H9 (cell line): ENCODE data around the gene MRPS18A. TPM values are rescaled to one million over a fixed set of nuclear protein-coding genes. Genes with fewer than 3 reads are reported as not detected.

Experiments used
- DNase-seq: peaks from one replicate; pipeline ENCODE4 v3.0.0-alpha.2; 2017
- H2AFZ ChIP-seq: one replicate; pipeline ENCODE4 v1.6.1; 2013; ENCODE audit warnings: mild to moderate bottlenecking, low read length, control low read depth, moderate library complexity
- H2AK5ac ChIP-seq: 2 replicates; pipeline ENCODE4 v1.6.1; 2013; ENCODE audit warnings: low read length, control low read depth, mixed read lengths; ENCODE audit not compliant: insufficient read length
- H2BK120ac ChIP-seq: one replicate; pipeline ENCODE4 v1.6.1; 2013; ENCODE audit warnings: low read depth, mild to moderate bottlenecking, low read length, control low read depth, inconsistent platforms; ENCODE audit not compliant: poor library complexity, severe bottlenecking
- H2BK12ac ChIP-seq: 2 replicates; pipeline ENCODE4 v1.6.1; 2013; ENCODE audit warnings: low read length, control low read depth, mixed read lengths, low read depth; ENCODE audit not compliant: insufficient read length
- H2BK15ac ChIP-seq: 2 replicates; pipeline ENCODE4 v1.6.1; 2013; ENCODE audit warnings: low read depth, low read length, control low read depth
- H2BK20ac ChIP-seq: one replicate; pipeline ENCODE4 v1.6.1; 2013; ENCODE audit warnings: low read depth, mild to moderate bottlenecking, low read length, control low read depth, inconsistent platforms; ENCODE audit not compliant: poor library complexity, severe bottlenecking
- H2BK5ac ChIP-seq: 2 replicates; pipeline ENCODE4 v1.6.1; 2013; ENCODE audit warnings: low read length, control low read depth, mixed read lengths; ENCODE audit not compliant: insufficient read length
- H3K14ac ChIP-seq: 2 replicates; pipeline ENCODE4 v1.6.1; 2013; ENCODE audit warnings: low read length, control low read depth; ENCODE audit not compliant: insufficient read depth
- H3K18ac ChIP-seq: 2 replicates; pipeline ENCODE4 v1.6.1; 2013; ENCODE audit warnings: low read depth, mild to moderate bottlenecking, mixed read lengths, low read length, control low read depth; ENCODE audit not compliant: insufficient read length
- H3K23ac ChIP-seq: 2 replicates; pipeline ENCODE4 v1.6.1; 2013; ENCODE audit warnings: low read length, control low read depth, mixed read lengths, low read depth; ENCODE audit not compliant: insufficient read length
- H3K23me2 ChIP-seq: 2 replicates; pipeline ENCODE4 v1.6.1; 2013; ENCODE audit warnings: low read depth, mild to moderate bottlenecking, mixed read lengths, low read length, control low read depth; ENCODE audit not compliant: insufficient read length, poor library complexity, severe bottlenecking
- H3K27ac ChIP-seq: 2 replicates; pipeline ENCODE4 v1.5.1; 2013; ENCODE audit warnings: low read length, control low read depth, mixed read lengths, low read depth; ENCODE audit not compliant: insufficient read length
- H3K27me3 ChIP-seq: 2 replicates; pipeline ENCODE4 v1.6.1; 2013; ENCODE audit warnings: low read length, control low read depth, inconsistent platforms; ENCODE audit not compliant: insufficient read depth
- H3K4ac ChIP-seq: 2 replicates; pipeline ENCODE4 v1.6.1; 2013; ENCODE audit warnings: low read depth, mild to moderate bottlenecking, control low read depth, inconsistent platforms, low read length, moderate library complexity
- H3K4me1 ChIP-seq: 2 replicates; pipeline ENCODE4 v1.6.1; 2013; ENCODE audit warnings: low read length, control low read depth, inconsistent platforms; ENCODE audit not compliant: insufficient read depth
- H3K4me2 ChIP-seq: 2 replicates; pipeline ENCODE4 v1.6.1; 2013; ENCODE audit warnings: low read length, control low read depth, mixed read lengths; ENCODE audit not compliant: insufficient read length, insufficient read depth
- H3K56ac ChIP-seq: 2 replicates; pipeline ENCODE4 v1.6.1; 2013; ENCODE audit warnings: low read depth, mild to moderate bottlenecking, mixed read lengths, low read length, control low read depth; ENCODE audit not compliant: insufficient read length
- H3K79me1 ChIP-seq: 2 replicates; pipeline ENCODE4 v1.6.1; 2013; ENCODE audit warnings: low read depth, mild to moderate bottlenecking, moderate library complexity, low read length, control low read depth, inconsistent platforms; ENCODE audit not compliant: insufficient read depth, poor library complexity, severe bottlenecking
- H3K79me2 ChIP-seq: 2 replicates; pipeline ENCODE4 v1.6.1; 2013; ENCODE audit warnings: low read length, control low read depth, inconsistent platforms; ENCODE audit not compliant: insufficient read depth
- H3K9ac ChIP-seq: 2 replicates; pipeline ENCODE4 v1.6.1; 2013; ENCODE audit warnings: low read length, control low read depth, mixed read lengths; ENCODE audit not compliant: insufficient read length; ENCODE audit errors: extremely low read depth
- H3K9me3 ChIP-seq: one replicate; pipeline ENCODE4 v1.6.1; 2013; ENCODE audit warnings: low read depth, low read length, inconsistent platforms; ENCODE audit not compliant: control insufficient read depth
- H3T11ph ChIP-seq: one replicate; pipeline ENCODE4 v1.6.1; 2013; ENCODE audit warnings: mild to moderate bottlenecking, low read length, control low read depth, inconsistent platforms
- H4K20me1 ChIP-seq: one replicate; pipeline ENCODE4 v1.6.1; 2013; ENCODE audit not compliant: control insufficient read depth, insufficient read length, insufficient read depth
- H4K5ac ChIP-seq: 2 replicates; pipeline ENCODE4 v1.6.1; 2013; ENCODE audit warnings: low read depth, mild to moderate bottlenecking, mixed read lengths, low read length, control low read depth; ENCODE audit not compliant: insufficient read length
- H4K8ac ChIP-seq: replicated peaks from 2 replicates; pipeline ENCODE4 v1.6.1; 2013; ENCODE audit warnings: low read length, control low read depth, mixed read lengths, low read depth; ENCODE audit not compliant: insufficient read length
- H4K91ac ChIP-seq: 2 replicates; pipeline ENCODE4 v1.6.1; 2013; ENCODE audit warnings: low read depth, mild to moderate bottlenecking, moderate library complexity, mixed read lengths, low read length, control low read depth; ENCODE audit not compliant: insufficient read length
- H3K27ac Mint-ChIP-seq, 3 experiments: 2 replicates in 2 of 3; 3 replicates in 1 of 3; pipeline ENCODE4 v1.8.0; 2020 to 2021; ENCODE audit warnings: mixed read lengths in 3 of 3, mild to moderate bottlenecking in 1 of 3, moderate library complexity in 1 of 3
- H3K27me3 Mint-ChIP-seq: 2 replicates; pipeline ENCODE4 v1.8.0; 2021; ENCODE audit warnings: low read depth, mild to moderate bottlenecking, moderate library complexity, mixed read lengths
- H3K36me3 Mint-ChIP-seq, 3 experiments: 2 replicates in 2 of 3; 3 replicates in 1 of 3; pipeline ENCODE4 v1.8.0; 2020 to 2021; ENCODE audit warnings: low read depth in 3 of 3, mixed read lengths in 3 of 3; ENCODE audit not compliant: insufficient read depth in 1 of 3
- H3K4me1 Mint-ChIP-seq, 2 experiments: 2 replicates each; pipeline ENCODE4 v1.8.0; 2020; ENCODE audit warnings: mixed read lengths in 2 of 2
- H3K4me3 Mint-ChIP-seq, 2 experiments: 2 replicates in 1 of 2; 3 replicates in 1 of 2; pipeline ENCODE4 v1.8.0; 2020 to 2021; ENCODE audit warnings: mild to moderate bottlenecking in 2 of 2, mixed read lengths in 2 of 2, moderate library complexity in 1 of 2
- H3K9me3 Mint-ChIP-seq, 2 experiments: 2 replicates in 1 of 2; 3 replicates in 1 of 2; pipeline ENCODE4 v1.8.0; 2020; ENCODE audit warnings: mild to moderate bottlenecking in 2 of 2, mixed read lengths in 2 of 2, moderate library complexity in 1 of 2
- WGBS: extraction: QIAGEN DNeasy Blood & Tissue Kit; methylation state at CpG from one replicate; pipeline ENCODE4 v1.1.7; 2013; ENCODE audit warnings: missing lambda C conversion rate, low lambda C conversion rate, mixed read lengths; ENCODE audit not compliant: insufficient read length; ENCODE audit errors: extremely low coverage; 5-methylcytosine and 5-hydroxymethylcytosine counted together
- total RNA-seq: library from RNA; stranded (reverse); gene quantifications from 2 replicates; pipeline ENCODE4 v1.2.1, GENCODE V29; 2021
- TF ChIP-seq, protein P1 (sequence below): fragments of 200-600 bp; sonication (generic); conservative IDR thresholded peaks from 3 replicates; pipeline ENCODE4 v1.8.0; 2021; ENCODE audit warnings: antibody characterized with exemption, mild to moderate bottlenecking

MRPS18A gene
- total RNA-seq, 1 experiment from 2014 or later, result 65.1 TPM

DNA sequence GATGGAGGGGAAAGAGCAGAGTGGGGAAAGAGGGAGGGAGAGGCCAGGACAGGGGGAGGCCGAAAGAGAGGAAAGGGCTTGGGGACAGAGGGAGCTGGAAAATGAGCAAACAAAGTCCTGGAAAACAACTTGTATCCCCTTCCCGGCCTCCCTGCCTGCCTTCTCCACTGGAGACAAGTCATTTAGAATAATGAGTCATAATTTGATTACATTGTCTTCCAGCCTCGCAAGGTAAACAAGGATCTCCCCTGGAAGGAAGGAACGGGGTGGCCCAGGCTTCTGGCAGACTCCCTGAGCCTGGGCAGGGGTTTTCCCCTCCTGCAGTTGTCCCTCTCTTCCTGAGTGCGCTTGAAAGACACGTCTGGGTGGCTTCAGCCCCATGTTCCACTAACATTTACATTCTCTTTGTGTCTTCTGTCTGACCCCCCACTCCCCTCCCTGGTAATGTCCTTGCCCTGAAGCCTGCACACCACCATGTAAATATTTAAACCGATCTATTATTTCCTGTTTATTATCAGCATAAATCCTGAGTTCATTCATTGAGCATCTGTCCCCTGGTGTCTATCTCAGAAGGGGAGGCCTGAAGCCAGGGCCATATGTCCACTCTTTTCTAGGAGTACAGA is 12.1 kb upstream of the MRPS18A start:
- Histone ChIP-seq H3K4ac (no peak overlapping the region), H3T11ph (no peak overlapping the region), H3K79me2 (no peaks in the 10 kb centered on the region), H2AFZ (no peak overlapping the region), H3K23me2 (no peaks in the 10 kb centered on the region), H4K5ac (no peak overlapping the region), H4K8ac (no peak overlapping the region), H4K91ac (no peak overlapping the region), H3K9me3 (no peaks in the 10 kb centered on the region), H2AK5ac (no peak overlapping the region), H2BK5ac (no peak overlapping the region), H4K20me1 (no peaks in the 10 kb centered on the region), H3K27ac (no peak overlapping the region), H3K79me1 (no peaks in the 10 kb centered on the region), H2BK120ac (no peak overlapping the region), H3K23ac (no peak overlapping the region), H2BK15ac (no peak overlapping the region), H3K4me2 (no peak overlapping the region), H3K56ac (no peak overlapping the region), H3K4me1 (peaks cover 28% of the 10 kb centered on the region; the same call in 1 of the 2 replicates), H2BK20ac (no peak overlapping the region), H3K27me3 (no peaks in the 10 kb centered on the region), H2BK12ac (no peak overlapping the region), H3K18ac (no peak overlapping the region), H3K9ac (no peak overlapping the region), H3K14ac (0 out of 2 replicates have a peak overlapping the region, but pooled peaks have one; percentile 5)
- Mint-ChIP-seq H3K9me3 (no peaks in the 10 kb centered on the region), H3K4me3 (no peak overlapping the region; a peak in 2 of 5 replicates), H3K27ac (peak overlapping the region; percentile 42 to 94 (median 89); a peak in 6 of 7 replicates), H3K36me3 (no peaks in the 10 kb centered on the region), H3K27me3 (no peaks in the 10 kb centered on the region), H3K4me1 (peaks cover 66 to 75% of the 10 kb centered on the region in 2 experiments)
- TF ChIP-seq, protein P1, sequence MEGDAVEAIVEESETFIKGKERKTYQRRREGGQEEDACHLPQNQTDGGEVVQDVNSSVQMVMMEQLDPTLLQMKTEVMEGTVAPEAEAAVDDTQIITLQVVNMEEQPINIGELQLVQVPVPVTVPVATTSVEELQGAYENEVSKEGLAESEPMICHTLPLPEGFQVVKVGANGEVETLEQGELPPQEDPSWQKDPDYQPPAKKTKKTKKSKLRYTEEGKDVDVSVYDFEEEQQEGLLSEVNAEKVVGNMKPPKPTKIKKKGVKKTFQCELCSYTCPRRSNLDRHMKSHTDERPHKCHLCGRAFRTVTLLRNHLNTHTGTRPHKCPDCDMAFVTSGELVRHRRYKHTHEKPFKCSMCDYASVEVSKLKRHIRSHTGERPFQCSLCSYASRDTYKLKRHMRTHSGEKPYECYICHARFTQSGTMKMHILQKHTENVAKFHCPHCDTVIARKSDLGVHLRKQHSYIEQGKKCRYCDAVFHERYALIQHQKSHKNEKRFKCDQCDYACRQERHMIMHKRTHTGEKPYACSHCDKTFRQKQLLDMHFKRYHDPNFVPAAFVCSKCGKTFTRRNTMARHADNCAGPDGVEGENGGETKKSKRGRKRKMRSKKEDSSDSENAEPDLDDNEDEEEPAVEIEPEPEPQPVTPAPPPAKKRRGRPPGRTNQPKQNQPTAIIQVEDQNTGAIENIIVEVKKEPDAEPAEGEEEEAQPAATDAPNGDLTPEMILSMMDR, result no peak
- DNase-seq, result no peak
- WGBS, result no CpG with 5 or more reads among the region's 7 CpGs
